HG03280 (cell line): Measurements from ENCODE around the gene ZNF813.

Experiments
- ATAC-seq: cut with Tn5 transposase; IDR thresholded peaks from one replicate; pipeline ENCODE4 v1.9.1; 2021; ENCODE audit warnings: mild to moderate bottlenecking, moderate library complexity; ENCODE audit not compliant: unreplicated experiment

Gene ZNF813

DNA sequence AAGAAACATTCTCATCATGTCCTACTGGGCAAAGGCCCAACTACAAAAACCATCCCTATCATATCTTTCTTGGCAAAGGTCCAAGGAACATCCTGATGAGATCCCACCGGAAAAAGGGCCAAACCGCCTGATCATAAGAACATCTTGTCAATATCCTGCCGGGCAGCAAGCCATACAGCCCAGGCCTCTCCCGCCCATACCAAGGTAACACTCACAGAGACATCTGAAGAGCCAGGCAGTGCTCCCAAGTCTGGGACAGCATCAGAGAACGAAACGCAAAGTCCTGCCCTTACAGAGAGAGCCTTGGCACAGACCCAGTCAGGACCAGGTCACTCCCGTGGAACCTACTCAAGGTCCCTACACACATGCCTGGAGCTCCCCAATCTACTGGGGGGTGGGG lies 51.9 kb downstream of the ZNF813 start:
- no peak for ATAC-seq

DNA sequence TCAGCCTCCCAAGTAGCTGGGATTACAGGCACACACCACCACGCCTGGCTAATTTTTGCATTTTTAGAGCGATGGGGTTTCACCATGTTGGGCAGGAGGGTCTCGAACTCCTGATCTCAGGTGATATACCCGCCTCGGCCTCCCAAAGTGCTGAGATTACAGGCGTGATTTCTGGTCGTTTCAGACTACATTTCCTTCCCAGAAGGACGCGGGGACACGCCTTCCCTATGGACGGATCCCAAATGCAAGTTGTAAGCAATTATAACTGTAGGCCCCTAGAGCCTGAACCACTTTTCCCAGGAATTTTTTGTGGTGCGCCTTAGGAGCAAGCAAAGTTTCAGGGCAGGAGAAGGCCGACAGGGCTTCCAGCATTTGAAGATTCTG lies 52.6 kb downstream of the ZNF813 start:
- no peak for ATAC-seq

DNA sequence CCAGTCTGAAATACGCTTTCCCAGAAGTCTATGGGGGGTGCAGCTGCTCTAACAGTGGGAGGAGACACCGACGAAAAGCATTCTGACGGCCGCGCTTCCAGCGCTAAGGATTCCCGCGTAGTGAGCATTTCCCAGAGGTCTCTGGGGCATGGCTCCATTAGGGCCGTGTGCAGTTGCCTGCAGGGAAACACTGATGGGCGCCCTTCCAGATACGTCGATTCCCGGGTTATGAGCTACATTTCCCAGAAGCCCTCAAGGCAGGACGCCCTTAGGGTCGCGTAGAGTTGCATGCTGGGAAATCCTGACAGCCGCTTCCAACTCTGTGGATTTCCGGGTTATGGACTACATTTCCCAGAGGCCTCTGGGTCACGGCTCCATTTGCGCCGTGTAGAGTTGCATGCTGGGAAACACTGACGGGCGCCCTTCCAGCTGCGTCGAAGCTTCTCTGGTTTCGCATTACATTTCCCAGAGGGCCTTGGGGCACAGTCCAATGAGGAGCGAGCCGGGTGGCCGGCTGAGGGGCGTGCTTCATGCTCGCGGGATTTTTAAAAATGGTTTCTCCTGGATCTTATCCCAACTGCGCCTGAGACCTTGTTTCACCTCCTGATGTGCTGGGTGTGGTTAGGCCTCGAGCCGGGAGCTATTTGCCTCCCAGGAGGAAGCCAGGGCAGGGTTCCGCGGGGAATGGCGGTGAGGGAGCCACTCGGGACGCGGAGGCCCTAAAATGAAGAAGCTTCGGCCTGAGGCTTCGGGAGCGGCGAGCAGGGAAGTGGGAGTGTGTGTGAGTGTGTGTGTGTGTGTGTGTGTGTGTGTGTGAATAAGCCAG lies 53.2 kb downstream of the ZNF813 start:
- peak; percentile 96 for ATAC-seq

DNA sequence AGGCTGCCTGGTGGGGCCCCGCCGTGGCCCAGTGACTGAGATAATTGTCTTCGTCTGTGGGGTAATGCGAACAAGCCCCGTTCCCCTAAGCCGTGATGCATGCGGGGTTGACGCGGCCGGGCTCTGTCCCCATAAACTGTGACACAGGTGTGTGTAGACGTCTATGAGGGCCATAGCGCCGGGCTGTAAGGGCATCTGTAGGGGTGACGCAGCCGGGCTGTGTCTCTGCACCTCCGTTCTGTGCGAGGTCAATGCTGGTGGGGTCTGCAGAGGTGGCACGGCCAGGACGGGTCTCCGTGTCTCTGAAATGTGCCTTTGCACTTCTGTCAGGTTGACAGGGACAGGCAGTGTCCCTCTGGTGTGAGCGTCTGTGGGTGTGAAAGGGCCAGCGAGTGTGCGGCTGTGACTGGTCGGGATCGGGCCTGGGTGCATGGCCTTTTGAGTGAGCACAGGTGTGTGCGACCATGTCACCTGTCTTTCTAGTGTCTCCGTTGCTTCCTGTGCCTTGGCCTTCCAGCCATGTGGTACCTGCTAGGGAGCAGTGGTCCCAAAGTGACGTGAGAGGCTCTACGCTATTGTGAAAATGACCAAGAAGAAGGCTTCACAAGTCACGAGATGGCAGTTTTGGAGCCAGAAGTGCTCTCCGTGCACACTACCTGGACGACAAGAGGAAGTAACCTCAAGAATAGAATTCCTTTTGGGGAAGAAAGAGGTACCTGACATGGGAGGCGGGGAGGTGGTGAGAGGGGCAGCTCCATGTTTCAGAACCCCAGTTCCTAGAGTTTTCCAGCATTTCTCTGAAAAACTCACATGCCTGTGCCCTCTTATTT lies 54.1 kb downstream of the ZNF813 start:
- ATAC-seq, result no peak

DNA sequence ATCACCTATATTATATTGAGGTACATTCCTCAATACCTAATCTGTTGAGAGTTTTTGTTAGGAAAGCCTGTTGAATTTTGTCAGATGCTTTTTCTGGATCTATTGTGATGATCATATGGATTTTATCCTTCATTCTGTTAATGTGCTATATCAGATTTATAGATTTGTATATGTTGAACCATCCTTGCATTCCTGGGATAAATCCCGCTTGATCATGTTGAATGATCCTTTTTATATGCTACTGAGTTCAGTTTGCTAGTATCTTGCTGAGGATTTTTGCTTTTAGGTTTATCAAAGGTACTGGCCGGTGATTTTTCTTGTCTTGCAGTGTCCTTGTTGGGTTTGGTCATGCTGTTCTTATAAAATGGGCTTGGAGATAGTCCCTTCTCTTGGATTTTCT lies 58.4 kb downstream of the ZNF813 start:
- no peak for ATAC-seq

DNA sequence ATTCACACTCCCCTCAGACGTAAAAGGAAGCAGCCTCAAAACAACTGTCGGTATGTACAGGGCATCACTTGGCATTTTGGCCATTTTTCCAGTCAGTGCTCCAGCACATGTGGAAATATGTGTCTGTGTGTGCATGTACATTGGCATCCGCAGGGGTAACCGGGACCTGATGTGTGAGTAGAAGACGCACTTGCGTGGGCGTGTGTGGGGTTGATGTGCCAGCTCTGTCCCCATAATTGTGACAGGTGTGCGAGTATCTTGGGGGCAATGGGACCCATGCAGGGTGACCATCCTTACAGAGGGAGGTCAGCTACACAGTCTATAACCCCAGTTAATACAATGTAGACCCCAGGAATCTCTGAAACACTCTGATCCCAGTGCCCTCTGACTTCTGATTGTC lies 63.1 kb downstream of the ZNF813 start:
- ATAC-seq, result no peak

DNA sequence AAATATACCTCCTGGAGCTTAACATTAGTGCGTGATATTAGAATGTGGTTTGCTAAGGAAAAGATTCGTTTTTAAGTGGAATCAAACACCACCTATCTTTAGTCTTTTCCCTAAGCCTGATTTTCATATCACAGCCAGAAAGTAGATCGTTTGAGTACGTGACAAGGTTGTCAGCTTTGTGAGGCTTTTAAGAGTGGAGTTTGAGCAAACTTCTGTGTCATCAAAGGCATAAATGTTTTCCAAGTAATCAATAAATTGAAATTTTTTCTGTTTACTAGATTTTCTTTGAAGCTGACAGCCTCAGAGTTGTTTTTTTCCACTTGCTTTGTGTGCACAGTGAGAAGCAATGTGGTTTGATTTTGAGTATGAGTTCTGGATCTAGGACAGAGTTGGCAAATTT lies 63.9 kb downstream of the ZNF813 start:
- ATAC-seq, result no peak

DNA sequence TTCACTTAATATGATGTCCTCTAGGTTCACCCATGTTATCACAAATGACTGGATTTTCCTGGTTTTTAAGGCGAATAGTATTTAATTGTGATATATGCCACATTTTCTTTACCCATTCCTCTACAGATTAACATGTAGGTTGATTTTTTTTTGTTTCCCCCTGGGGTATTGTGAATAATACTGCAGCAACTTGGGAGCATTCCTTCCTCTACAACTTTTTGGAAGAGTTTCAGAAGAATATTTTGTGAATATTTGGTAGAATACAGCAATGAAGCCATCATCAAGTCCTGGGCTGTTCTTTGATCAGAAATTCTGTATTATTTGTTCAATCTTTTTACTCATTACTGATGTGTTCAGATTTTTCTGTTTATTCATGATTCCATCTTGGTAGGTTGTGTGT lies 64.8 kb downstream of the ZNF813 start:
- ATAC-seq, result no peak

DNA sequence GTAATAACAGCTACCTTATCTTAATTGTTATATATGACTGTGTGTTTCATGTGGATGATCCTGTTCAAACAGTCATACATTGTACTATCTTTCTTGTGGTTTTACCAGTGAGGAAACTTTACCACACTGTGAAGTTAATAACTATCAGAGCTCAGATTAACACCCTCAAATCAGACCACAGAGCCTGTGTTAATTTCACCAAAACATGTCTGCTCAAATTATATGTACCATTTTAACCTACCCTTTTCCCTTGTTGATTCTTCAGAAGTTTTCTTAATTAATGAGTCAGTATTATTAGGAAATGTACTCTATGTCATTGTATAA lies 68.7 kb downstream of the ZNF813 start:
- ATAC-seq, result no peak

DNA sequence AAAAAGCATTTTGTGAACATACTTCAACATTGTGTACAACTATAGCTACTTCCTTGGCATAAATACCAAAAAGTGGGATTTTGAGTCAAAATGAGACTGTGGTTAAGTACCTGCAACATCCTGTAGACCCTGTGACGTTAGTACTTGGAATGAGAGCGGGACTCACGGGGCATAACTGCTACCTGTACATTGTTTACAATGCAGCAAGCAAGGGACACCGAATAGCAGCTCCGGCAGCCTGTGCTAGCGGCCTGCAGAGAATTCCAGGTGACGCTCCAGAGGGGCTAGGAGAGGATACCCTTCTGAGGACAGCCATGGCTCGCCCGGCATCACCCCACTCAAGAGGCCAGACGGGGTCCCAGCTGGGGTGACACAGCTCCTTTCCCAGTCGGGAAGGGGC lies 69.6 kb downstream of the ZNF813 start:
- no peak for ATAC-seq

DNA sequence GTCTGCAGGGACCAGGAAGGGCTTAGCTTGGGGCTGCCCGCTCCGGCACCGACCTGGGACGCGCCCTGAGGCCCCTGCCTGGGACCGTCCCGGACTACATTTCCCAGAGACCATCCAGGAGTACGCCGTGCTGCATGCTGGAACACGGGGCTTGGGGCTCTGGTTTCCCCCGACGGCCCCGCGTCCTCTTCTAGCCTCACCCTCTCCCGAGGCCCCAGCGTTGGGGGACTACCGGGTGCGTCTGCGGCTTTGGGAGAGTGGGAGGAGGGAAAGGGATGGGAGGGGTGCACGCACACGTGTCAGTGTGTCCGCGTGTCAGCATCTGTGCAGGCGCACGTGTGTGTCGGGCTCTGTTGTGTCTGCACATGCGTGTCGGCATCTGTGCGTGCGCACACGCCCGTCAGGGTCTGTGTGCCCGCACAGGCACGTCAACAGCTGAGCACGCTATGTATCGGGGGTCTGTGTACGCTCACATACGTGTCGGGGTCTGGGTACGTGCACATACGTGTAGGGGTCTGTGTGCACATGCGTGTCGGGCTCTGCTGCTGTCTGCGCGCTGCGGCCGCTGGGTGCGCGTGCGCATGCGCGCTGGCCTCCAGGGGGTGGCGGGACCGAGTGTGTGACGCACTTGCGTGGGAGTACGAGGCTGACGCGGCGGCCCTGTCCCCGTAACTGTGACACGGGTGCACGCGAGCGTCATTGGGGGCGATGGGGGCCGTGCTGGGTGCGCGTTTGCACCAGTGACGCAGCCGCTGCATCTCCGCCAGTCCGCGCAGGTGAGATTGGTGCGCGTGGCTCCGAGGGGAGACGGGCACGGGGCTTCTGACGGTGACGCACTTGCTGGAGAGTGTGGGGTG lies 70.2 kb downstream of the ZNF813 start, which contains the start of gene ZNF331:
TSS of gene ZNF331 (plus strand) at position 625 of the 857 bp plus-strand sequence. CDS start 31,232 bp downstream, outside the sequence.
- peak; percentile 65 for ATAC-seq

DNA sequence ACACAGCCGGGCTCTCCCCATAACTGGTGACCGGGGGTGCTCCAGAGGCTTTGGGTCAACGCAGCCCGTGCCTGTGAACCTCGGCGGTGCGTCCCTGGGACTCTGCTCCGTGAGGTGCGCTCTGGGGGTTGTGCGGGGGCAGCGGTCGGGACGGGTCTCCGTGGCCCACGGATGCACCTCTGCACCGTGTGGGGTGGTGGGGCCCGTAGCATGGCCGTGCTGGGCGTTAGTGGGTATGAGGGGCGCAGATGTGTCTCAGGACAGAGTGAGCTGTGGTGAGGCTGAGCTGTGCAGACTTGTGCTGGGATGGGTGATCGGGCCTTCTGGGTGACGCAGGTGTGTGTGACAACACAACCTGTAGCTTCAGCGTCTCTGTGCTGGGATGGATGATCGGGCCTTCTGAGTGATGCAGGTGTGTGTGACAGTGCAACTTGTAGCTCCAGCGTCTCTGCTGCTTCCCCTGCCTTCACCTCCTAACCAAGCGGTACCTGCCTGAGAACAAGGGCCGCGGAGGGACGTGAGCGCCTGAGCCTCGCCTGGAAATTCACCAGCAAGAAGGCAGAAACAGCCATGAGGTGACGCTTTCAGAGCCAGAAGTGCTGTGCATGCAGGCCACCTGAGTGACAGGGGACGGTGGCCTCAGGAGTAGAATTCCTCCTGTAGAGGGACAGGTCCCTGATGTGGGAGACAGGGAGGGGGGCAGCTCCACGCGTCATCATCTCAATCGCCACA lies 71.0 kb downstream of the ZNF813 start:
- ATAC-seq, result peak; percentile 10

DNA sequence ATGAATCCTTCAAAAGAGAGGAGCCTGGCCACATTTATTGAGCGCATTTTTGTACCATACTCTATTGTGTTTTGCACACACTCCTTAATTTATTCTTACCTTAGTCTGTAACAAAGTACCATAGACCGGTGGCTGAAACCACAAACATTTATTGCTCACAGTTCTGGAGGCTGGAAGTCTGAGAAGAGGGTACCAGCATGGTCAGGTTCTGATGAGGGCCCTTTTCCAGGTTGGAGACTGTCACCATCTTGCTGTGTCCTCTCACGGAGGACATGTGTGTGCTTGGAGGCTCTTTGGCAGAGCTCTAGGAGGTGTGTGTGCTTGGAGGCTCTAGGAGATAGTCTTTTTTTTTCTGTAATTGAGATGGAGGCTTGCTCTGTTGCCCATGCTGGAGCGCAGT lies 72.6 kb downstream of the ZNF813 start:
- no peak for ATAC-seq

DNA sequence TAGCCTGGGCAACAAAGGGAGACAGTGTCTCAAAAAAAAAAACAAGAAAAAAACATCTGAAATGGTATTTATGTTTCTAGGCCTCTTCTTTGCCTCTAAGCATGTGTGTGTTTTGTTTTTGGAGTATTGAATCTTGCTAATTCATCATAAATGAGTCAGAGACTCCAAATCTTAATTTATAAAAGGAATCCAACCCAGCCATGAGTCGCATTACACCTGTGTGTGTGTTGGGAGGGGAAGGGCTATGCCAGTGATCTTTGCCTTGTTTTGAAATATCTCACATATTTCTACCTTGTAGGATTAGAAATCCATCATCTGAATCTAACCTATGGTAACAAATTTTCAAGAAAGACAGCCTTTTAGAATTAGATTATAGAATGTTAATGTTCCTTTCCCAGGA lies 74.4 kb downstream of the ZNF813 start:
- no peak for ATAC-seq

DNA sequence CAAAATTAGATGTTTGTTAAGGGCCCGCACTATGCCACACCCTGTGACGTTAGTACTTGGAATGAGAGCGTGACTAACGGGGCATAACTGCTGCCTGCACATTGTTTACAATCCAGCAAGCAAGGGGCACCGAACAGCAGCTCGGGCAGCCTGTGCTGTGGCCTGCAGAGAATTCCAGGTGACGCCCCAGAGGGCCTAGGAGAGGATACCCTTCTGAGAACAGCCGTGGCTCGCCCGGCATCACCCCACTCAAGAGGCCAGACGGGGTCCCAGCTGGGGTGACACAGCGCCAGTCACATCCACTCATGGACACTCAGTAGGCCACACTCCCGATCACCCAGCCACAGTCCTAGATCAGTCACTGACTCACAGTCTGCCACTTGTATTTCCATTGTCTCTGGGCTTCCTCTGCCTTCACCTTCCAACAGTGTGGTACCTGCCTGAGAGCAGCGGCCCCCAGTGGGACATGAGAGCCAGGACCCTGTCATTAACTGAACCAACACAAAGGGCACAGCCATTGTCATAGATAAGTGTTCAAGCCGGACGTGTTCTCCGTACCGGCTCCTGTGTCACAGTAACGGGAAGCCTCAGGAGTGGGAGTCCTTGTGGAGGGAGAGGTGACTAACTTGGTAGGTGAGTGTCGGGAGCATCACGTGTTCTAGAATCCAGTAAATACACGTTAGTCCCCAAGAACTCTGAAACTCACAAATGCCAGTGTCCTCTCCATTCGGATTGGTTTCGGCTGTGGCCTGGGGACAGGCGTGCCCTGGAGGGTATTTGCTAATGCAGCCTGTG lies 77.9 kb downstream of the ZNF813 start:
- no peak for ATAC-seq
